ENCODE results near the gene BUB1B. TPM values are rescaled to one million over a fixed set of nuclear protein-coding genes. Genes with fewer than 3 reads are reported as not detected.

Gene BUB1B
- total RNA-seq, 2 experiments from 2014 or later = 1.4 to 2.4 TPM

DNA sequence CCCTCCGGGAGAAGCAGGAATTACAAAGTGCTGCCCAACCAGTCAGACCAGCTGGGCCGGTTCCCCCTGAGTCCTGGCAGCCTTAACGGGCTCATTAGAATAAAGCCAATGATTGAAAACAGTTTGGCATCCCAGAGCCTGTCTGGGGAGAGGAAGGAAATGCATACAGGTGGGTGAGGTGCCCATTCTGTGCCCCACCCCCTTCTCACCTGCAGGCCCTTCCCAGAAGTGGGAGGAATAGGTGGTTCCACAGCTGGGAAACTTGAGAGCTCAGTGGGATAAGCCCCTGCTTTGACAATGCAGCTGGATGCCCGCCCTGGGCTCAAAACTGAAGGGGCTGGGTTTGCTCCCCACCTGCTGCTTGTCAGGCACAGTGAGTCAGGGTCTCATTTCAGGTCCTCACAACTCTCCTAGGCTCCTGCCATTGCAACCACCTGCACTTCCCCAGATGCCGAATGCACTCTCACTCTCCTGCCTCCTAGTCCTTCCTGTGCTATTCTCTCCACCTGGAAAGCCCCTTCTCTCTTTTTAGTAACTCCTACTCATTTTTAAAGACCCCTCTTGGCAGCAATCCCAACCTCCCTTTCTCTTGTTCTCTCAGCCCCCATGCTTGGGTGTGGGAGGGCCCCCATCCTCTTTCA lies 5.5 kb upstream of the BUB1B start:
- H3K36me3 Mint-ChIP-seq (ENCODE audit: low read depth) = no peaks in the 10 kb centered on the region
- DNase-seq = no peak
- no peak overlapping the region for H3K27ac ChIP-seq (ENCODE audit: low read depth in 1 of 2, low read length in 2 of 2)
- no peak for ATAC-seq (ENCODE audit: poor library complexity)
- no peaks in the 10 kb centered on the region for H3K9me3 ChIP-seq (ENCODE audit: control insufficient read depth in 1 of 2, insufficient read depth in 1 of 2, low read length in 2 of 2)
- H3K27me3 Mint-ChIP-seq = no peaks in the 10 kb centered on the region
- H3K4me1 ChIP-seq (ENCODE audit: insufficient read depth, low read length) = peaks cover under 1% of the 10 kb centered on the region
- no peak overlapping the region for H3K4me3 Mint-ChIP-seq
- intact Hi-C loops (cut with DNase I, micrococcal nuclease) = no loop called here
- no peak overlapping the region for H3K4me3 ChIP-seq (ENCODE audit: low read length)
- no peaks in the 10 kb centered on the region for H3K36me3 ChIP-seq (ENCODE audit: insufficient read depth, low read length)
- ChIA-PET CTCF (no interaction called here), POLR2A (no interaction called here)
- no peaks in the 10 kb centered on the region for H3K4me1 Mint-ChIP-seq (ENCODE audit: low read depth)
- no peaks in the 10 kb centered on the region for H3K27me3 ChIP-seq (ENCODE audit: control insufficient read depth in 1 of 2, insufficient read depth in 2 of 2, low read length in 2 of 2)
- H3K9me3 Mint-ChIP-seq = no peaks in the 10 kb centered on the region
- TF ChIP-seq, protein P1, sequence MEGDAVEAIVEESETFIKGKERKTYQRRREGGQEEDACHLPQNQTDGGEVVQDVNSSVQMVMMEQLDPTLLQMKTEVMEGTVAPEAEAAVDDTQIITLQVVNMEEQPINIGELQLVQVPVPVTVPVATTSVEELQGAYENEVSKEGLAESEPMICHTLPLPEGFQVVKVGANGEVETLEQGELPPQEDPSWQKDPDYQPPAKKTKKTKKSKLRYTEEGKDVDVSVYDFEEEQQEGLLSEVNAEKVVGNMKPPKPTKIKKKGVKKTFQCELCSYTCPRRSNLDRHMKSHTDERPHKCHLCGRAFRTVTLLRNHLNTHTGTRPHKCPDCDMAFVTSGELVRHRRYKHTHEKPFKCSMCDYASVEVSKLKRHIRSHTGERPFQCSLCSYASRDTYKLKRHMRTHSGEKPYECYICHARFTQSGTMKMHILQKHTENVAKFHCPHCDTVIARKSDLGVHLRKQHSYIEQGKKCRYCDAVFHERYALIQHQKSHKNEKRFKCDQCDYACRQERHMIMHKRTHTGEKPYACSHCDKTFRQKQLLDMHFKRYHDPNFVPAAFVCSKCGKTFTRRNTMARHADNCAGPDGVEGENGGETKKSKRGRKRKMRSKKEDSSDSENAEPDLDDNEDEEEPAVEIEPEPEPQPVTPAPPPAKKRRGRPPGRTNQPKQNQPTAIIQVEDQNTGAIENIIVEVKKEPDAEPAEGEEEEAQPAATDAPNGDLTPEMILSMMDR (IDR thresholded peaks at IDR 0.05) = no peak
- no peak overlapping the region for H3K27ac Mint-ChIP-seq

DNA sequence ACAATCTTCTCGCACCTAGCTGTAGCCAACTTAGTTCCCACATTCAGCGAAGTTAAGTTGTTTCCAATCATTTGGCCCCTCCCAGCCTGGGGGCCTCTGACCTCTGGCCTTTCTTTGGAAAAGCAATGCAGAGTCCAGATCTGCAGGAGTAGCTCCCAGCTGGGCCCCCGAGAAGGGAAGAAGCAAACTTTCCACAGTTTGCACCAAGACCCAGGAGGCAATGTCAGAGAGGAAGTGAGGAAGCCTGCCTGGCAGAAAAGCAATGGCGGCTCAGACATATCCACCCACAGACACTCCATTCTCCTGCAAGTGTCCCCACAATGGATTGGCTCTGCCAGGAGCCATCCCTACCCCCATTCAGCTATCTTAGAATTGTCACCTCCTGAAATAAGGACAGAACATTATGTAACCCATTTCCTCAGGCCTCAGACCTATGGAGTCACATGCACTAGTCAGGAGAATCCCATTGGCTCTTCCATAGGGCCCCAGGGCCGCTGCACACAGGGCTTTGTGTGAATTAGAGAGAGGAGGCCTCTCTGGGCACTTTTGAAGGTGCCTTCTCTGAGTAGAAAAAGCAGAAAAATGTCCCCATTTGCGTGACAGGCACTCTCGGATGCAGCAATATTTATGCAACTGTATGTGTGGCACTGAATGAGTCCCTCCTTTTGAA lies 3.0 kb upstream of the BUB1B start:
- Histone ChIP-seq H3K27ac (ENCODE audit: low read depth in 1 of 2, low read length in 2 of 2) (no peak overlapping the region), H3K4me3 (ENCODE audit: low read length) (no peak overlapping the region), H3K4me1 (ENCODE audit: insufficient read depth, low read length) (peaks cover 12% of the 10 kb centered on the region), H3K9me3 (ENCODE audit: control insufficient read depth in 1 of 2, insufficient read depth in 1 of 2, low read length in 2 of 2) (no peaks in the 10 kb centered on the region), H3K27me3 (ENCODE audit: control insufficient read depth in 1 of 2, insufficient read depth in 2 of 2, low read length in 2 of 2) (no peaks in the 10 kb centered on the region), H3K36me3 (ENCODE audit: insufficient read depth, low read length) (no peaks in the 10 kb centered on the region)
- intact Hi-C loops (cut with DNase I, micrococcal nuclease) = no loop called here
- no peaks in the 10 kb centered on the region for H3K9me3 Mint-ChIP-seq
- H3K4me1 Mint-ChIP-seq (ENCODE audit: low read depth) = no peaks in the 10 kb centered on the region
- CTCF ChIA-PET = no interaction called here
- no peak overlapping the region for H3K4me3 Mint-ChIP-seq
- H3K36me3 Mint-ChIP-seq (ENCODE audit: low read depth) = no peaks in the 10 kb centered on the region
- ATAC-seq (ENCODE audit: poor library complexity) (no peak), DNase-seq (no peak)
- H3K27me3 Mint-ChIP-seq = no peaks in the 10 kb centered on the region
- TF ChIP-seq, protein P1 (IDR thresholded peaks at IDR 0.05) = no peak
- H3K27ac Mint-ChIP-seq = no peak overlapping the region
- POLR2A ChIA-PET = no interaction called here

DNA sequence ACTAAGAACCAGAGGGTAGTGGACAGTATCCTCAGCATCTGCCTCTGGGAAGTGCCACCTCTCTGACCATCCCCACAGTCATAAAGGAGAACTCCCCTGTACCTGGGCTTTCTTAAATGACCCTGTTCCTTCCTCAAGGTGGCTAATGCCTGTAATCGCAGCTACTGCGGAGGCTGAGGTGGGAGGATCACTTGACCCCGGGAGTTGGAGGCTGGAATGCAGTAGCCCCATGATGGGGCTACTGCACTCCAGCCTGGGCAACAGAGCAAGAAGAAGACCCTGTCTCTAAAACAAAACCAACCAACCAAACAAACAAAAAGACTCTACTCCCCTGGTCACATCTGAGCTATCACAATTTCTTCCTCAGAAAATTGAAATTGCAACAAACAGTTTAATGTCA lies 848 bp upstream of the BUB1B start:
- H3K4me3 ChIP-seq (ENCODE audit: low read length) = no peak overlapping the region
- H3K36me3 ChIP-seq (ENCODE audit: insufficient read depth, low read length) = no peaks in the 10 kb centered on the region
- TF ChIP-seq, protein P1 (IDR thresholded peaks at IDR 0.05) = no peak
- intact Hi-C loops (cut with DNase I, micrococcal nuclease) = loop anchor here in 1 of 2 experiments (2.0 to 5.0 kb wide), 4 partner anchors 51 to 378 kb away; partner anchors contain the start of genes BMF, EIF2AK4, FSIP1 and KNSTRN
- peaks cover 12% of the 10 kb centered on the region for H3K4me1 ChIP-seq (ENCODE audit: insufficient read depth, low read length)
- H3K9me3 ChIP-seq (ENCODE audit: control insufficient read depth in 1 of 2, insufficient read depth in 1 of 2, low read length in 2 of 2) = no peaks in the 10 kb centered on the region
- no peak overlapping the region for H3K27ac Mint-ChIP-seq
- H3K36me3 Mint-ChIP-seq (ENCODE audit: low read depth) = no peaks in the 10 kb centered on the region
- no peak overlapping the region for H3K27ac ChIP-seq (ENCODE audit: low read depth in 1 of 2, low read length in 2 of 2)
- no peaks in the 10 kb centered on the region for H3K9me3 Mint-ChIP-seq
- no peaks in the 10 kb centered on the region for H3K27me3 ChIP-seq (ENCODE audit: control insufficient read depth in 1 of 2, insufficient read depth in 2 of 2, low read length in 2 of 2)
- POLR2A ChIA-PET = interaction anchor here (1.0 kb wide), 1 partner anchor 378 kb away, joined by 4 read pairs; no protein-coding TSS in a partner anchor
- CTCF ChIA-PET = interaction anchor here (0.8 to 2.8 kb wide), 2 partner anchors 55 to 208 kb away, joined by 3 to 11 read pairs; no protein-coding TSS in a partner anchor
- H3K4me1 Mint-ChIP-seq (ENCODE audit: low read depth) = no peaks in the 10 kb centered on the region
- DNase-seq (no peak), ATAC-seq (ENCODE audit: poor library complexity) (no peak)
- H3K27me3 Mint-ChIP-seq = no peaks in the 10 kb centered on the region
- H3K4me3 Mint-ChIP-seq = no peak overlapping the region

All from CD4-positive, alpha-beta T cell (primary cell).